ENCODE results near the gene XPC. TPM values are rescaled to one million over a fixed set of nuclear protein-coding genes. Genes with fewer than 3 reads are reported as not detected.

The XPC gene
- total RNA-seq, 2 experiments from 2014 or later: 22.7 to 38.6 TPM

- TF ChIP-seq CTCF (conservative IDR thresholded peaks at IDR 0.05; ENCODE audit: low read length) (no peak), EZH2phosphoT487 (IDR thresholded peaks at IDR 0.05; ENCODE audit: borderline replicate concordance, low read depth, low read length) (no peak)
- Histone ChIP-seq H3K4me1 (ENCODE audit: insufficient read depth, low read length, poor library complexity, severe bottlenecking) (peaks cover 33% of the 10 kb centered on the region), H3K27ac (ENCODE audit: low read depth, low read length, poor library complexity, severe bottlenecking) (peak overlapping the region; percentile 27), H3K4me3 (ENCODE audit: low read depth, low read length, poor library complexity, severe bottlenecking) (no peak overlapping the region), H3K79me2 (ENCODE audit: insufficient read depth, low read depth, low read length) (no peaks in the 10 kb centered on the region), H3K9me2 (ENCODE audit: insufficient read depth, low read length) (no peaks in the 10 kb centered on the region), H2AFZ (ENCODE audit: low read length) (no peak overlapping the region), H4K20me1 (ENCODE audit: insufficient read depth, low read length) (no peaks in the 10 kb centered on the region), H3K4me2 (ENCODE audit: low read length) (peak overlapping the region; percentile 20; the same call in 1 of the 2 replicates), H3K9me3 (ENCODE audit: low read length) (peaks cover 24% of the 10 kb centered on the region), H3K36me3 (ENCODE audit: insufficient read depth, low read length) (no peaks in the 10 kb centered on the region; the same call in 1 of the 2 replicates)
- no TSS peak for BruUV-seq (replicated peaks)
- CTCF ChIA-PET (ENCODE audit: unreplicated experiment): no interaction called here
- intact Hi-C loops (cut with micrococcal nuclease; ENCODE audit: unreplicated experiment): no loop called here
- POLR2A ChIA-PET: interaction anchor here (0.6 to 0.7 kb wide), 2 partner anchors 27 to 68 kb away, joined by 3 read pairs; no protein-coding TSS in a partner anchor
- DNase-seq (ENCODE audit: low spot score): peak; percentile 40
Observed at GRCh38 chr3:14222900-14223594, 44.6 kb upstream of the XPC start.

- Histone ChIP-seq H3K9me2 (ENCODE audit: insufficient read depth, low read length) (no peaks in the 10 kb centered on the region), H3K27ac (ENCODE audit: low read depth, low read length, poor library complexity, severe bottlenecking) (peak overlapping the region; percentile 27), H3K4me3 (ENCODE audit: low read depth, low read length, poor library complexity, severe bottlenecking) (no peak overlapping the region), H3K4me2 (ENCODE audit: low read length) (peak overlapping the region; percentile 20; the same call in 1 of the 2 replicates), H3K9me3 (ENCODE audit: low read length) (peaks cover 24% of the 10 kb centered on the region), H3K36me3 (ENCODE audit: insufficient read depth, low read length) (no peaks in the 10 kb centered on the region; the same call in 1 of the 2 replicates), H2AFZ (ENCODE audit: low read length) (no peak overlapping the region), H3K4me1 (ENCODE audit: insufficient read depth, low read length, poor library complexity, severe bottlenecking) (peaks cover 28% of the 10 kb centered on the region), H4K20me1 (ENCODE audit: insufficient read depth, low read length) (no peaks in the 10 kb centered on the region), H3K79me2 (ENCODE audit: insufficient read depth, low read depth, low read length) (no peaks in the 10 kb centered on the region)
- POLR2A ChIA-PET: interaction anchor here (0.7 kb wide), 1 partner anchor 107 kb away, joined by 3 read pairs; no protein-coding TSS in a partner anchor
- CTCF ChIA-PET (ENCODE audit: unreplicated experiment): no interaction called here
- intact Hi-C loops (cut with micrococcal nuclease; ENCODE audit: unreplicated experiment): no loop called here
- no peak for DNase-seq (ENCODE audit: low spot score)
- no TSS peak for BruUV-seq (replicated peaks)
- TF ChIP-seq EZH2phosphoT487 (IDR thresholded peaks at IDR 0.05; ENCODE audit: borderline replicate concordance, low read depth, low read length) (no peak), CTCF (conservative IDR thresholded peaks at IDR 0.05; ENCODE audit: low read length) (no peak)
Observed at GRCh38 chr3:14222457-14222856, 44.1 kb upstream of the XPC start.

GRCh38 chr3:14221902-14222301 lies 43.5 kb upstream of the XPC start:
- BruUV-seq (replicated peaks): no TSS peak
- no peaks in the 10 kb centered on the region for H3K9me2 ChIP-seq (ENCODE audit: insufficient read depth, low read length)
- no peak for TF ChIP-seq EZH2phosphoT487 (IDR thresholded peaks at IDR 0.05; ENCODE audit: borderline replicate concordance, low read depth, low read length)
- TF ChIP-seq CTCF (conservative IDR thresholded peaks at IDR 0.05; ENCODE audit: low read length): no peak
- no peak overlapping the region for H2AFZ ChIP-seq (ENCODE audit: low read length)
- no peak overlapping the region for H3K27ac ChIP-seq (ENCODE audit: low read depth, low read length, poor library complexity, severe bottlenecking)
- intact Hi-C loops (cut with micrococcal nuclease; ENCODE audit: unreplicated experiment): no loop called here
- H3K36me3 ChIP-seq (ENCODE audit: insufficient read depth, low read length): no peaks in the 10 kb centered on the region; the same call in 1 of the 2 replicates
- H3K4me2 ChIP-seq (ENCODE audit: low read length): no peak overlapping the region
- DNase-seq (ENCODE audit: low spot score): no peak
- ChIA-PET POLR2A (interaction anchor here (0.7 kb wide), 1 partner anchor 107 kb away, joined by 3 read pairs; no protein-coding TSS in a partner anchor), CTCF (ENCODE audit: unreplicated experiment) (no interaction called here)
- no peaks in the 10 kb centered on the region for H3K79me2 ChIP-seq (ENCODE audit: insufficient read depth, low read depth, low read length)
- H3K4me1 ChIP-seq (ENCODE audit: insufficient read depth, low read length, poor library complexity, severe bottlenecking): peaks cover 28% of the 10 kb centered on the region
- H3K4me3 ChIP-seq (ENCODE audit: low read depth, low read length, poor library complexity, severe bottlenecking): no peak overlapping the region
- no peaks in the 10 kb centered on the region for H4K20me1 ChIP-seq (ENCODE audit: insufficient read depth, low read length)
- peaks cover 24% of the 10 kb centered on the region for H3K9me3 ChIP-seq (ENCODE audit: low read length)

All from OCI-LY7 (cell line).